Keratinocyte (primary cell): ENCODE results near the gene MYBPC3. TPM values are rescaled to one million over a fixed set of nuclear protein-coding genes. Genes with fewer than 3 reads are reported as not detected.

Experiments used
- DNase-seq: peaks from one replicate; pipeline ENCODE4 v3.0.0-alpha.2; 2011; ENCODE audit warnings: low read depth, missing footprints, low spot score
- FAIRE-seq: peaks from 2 replicates; lab custom pipeline; 2011; peaks lifted over from hg19 to GRCh38; lab: Jason Lieb, UNC
- H2AFZ ChIP-seq: 2 replicates; pipeline ENCODE4 v1.6.0; 2012; ENCODE audit warnings: low read length, control low read depth, inconsistent platforms; ENCODE audit not compliant: control insufficient read depth
- H3K27ac ChIP-seq: 2 replicates; pipeline ENCODE4 v1.5.1; 2011; ENCODE audit warnings: low read length; ENCODE audit not compliant: control insufficient read depth, insufficient read depth
- H3K27me3 ChIP-seq: 3 replicates; pipeline ENCODE4 v1.6.0; 2011; ENCODE audit warnings: low read length; ENCODE audit not compliant: control insufficient read depth, insufficient read depth; ENCODE audit errors: extremely low read depth
- H3K36me3 ChIP-seq, 2 experiments: 2 replicates in 1 of 2; 3 replicates in 1 of 2; pipeline ENCODE4 v1.5.1; 2011; ENCODE audit warnings: low read length in 2 of 2, mild to moderate bottlenecking in 1 of 2; ENCODE audit not compliant: control insufficient read depth in 2 of 2, insufficient read depth in 2 of 2; ENCODE audit errors: extremely low read depth in 1 of 2
- H3K4me1 ChIP-seq: 3 replicates; pipeline ENCODE4 v1.5.1; 2011; ENCODE audit warnings: low read length; ENCODE audit not compliant: control insufficient read depth, insufficient read depth; ENCODE audit errors: extremely low read depth
- H3K4me2 ChIP-seq: 3 replicates; pipeline ENCODE4 v1.6.0; 2011; ENCODE audit warnings: low read depth, low read length; ENCODE audit not compliant: control insufficient read depth, insufficient read depth; ENCODE audit errors: extremely low read depth
- H3K4me3 ChIP-seq, 3 experiments: fragments of 200-600 bp in 1 of 3; sonication (generic) in 1 of 3; 2 replicates in 2 of 3; 3 replicates in 1 of 3; pipeline ENCODE4 v1.5.1; 2011 to 2016; ENCODE audit warnings: low read length in 3 of 3, mild to moderate bottlenecking in 3 of 3, control low read depth in 2 of 3, inconsistent platforms in 1 of 3, low read depth in 1 of 3, mixed read lengths in 1 of 3, mixed run types in 1 of 3, moderate library complexity in 1 of 3; ENCODE audit not compliant: control insufficient read depth in 2 of 3, insufficient read depth in 2 of 3; ENCODE audit errors: extremely low read depth in 1 of 3
- H3K79me2 ChIP-seq: 2 replicates; pipeline ENCODE4 v1.6.0; 2012; ENCODE audit warnings: low read length; ENCODE audit not compliant: control insufficient read depth, insufficient read depth
- H3K9ac ChIP-seq: 3 replicates; pipeline ENCODE4 v1.6.0; 2011; ENCODE audit warnings: low read length; ENCODE audit not compliant: control insufficient read depth, insufficient read depth; ENCODE audit errors: extremely low read depth
- H3K9me1 ChIP-seq: 3 replicates; pipeline ENCODE4 v1.6.0; 2011; ENCODE audit warnings: low read length; ENCODE audit not compliant: control insufficient read depth, insufficient read depth; ENCODE audit errors: extremely low read depth
- H3K9me3 ChIP-seq: 2 replicates; pipeline ENCODE4 v1.5.1; 2012; ENCODE audit warnings: low read depth, low read length; ENCODE audit not compliant: control insufficient read depth
- H4K20me1 ChIP-seq: 3 replicates; pipeline ENCODE4 v1.6.0; 2011; ENCODE audit warnings: low read length; ENCODE audit not compliant: control insufficient read depth, insufficient read depth; ENCODE audit errors: extremely low read depth
- EZH2 ChIP-seq: IDR thresholded peaks from one replicate; pipeline ENCODE4 v1.6.1; 2012; ENCODE audit warnings: inconsistent platforms, mild to moderate bottlenecking, low read length, moderate library complexity
- dilution Hi-C: fragments of 300-500 bp; cut with MboI; formaldehyde crosslinking; loops from one replicate; pipeline ENCODE4 v1.7.0; 2020; ENCODE audit warnings: low sequenced_read_pairs; ENCODE audit not compliant: extremely low pct_ligation_motif_present
- polyA plus RNA-seq, 5 experiments: library from polyadenylated mRNA; depleted of rRNA in 3 of 5; stranded (reverse) in 3 of 5; stranded (forward) in 1 of 5; unstranded in 1 of 5; fragments of >200 nt; gene quantifications; 1 replicate in 1 of 5; 2 replicates in 3 of 5; 3 replicates in 1 of 5; pipeline versions ENCODE4 v1.2.1 to v1.2.3, GENCODE V29; 2011 to 2012; ENCODE audit warnings: missing spikeins in 2 of 5, low read depth in 1 of 5, low replicate concordance in 1 of 5
- TF ChIP-seq, protein P1 (sequence below), 3 experiments: IDR thresholded peaks in 1 of 3; conservative IDR thresholded peaks in 1 of 3; optimal IDR thresholded peaks in 1 of 3; 2 replicates in 2 of 3; 3 replicates in 1 of 3; pipeline versions ENCODE3 to v1.5.1; 2011; ENCODE audit warnings: low read length in 3 of 3, mild to moderate bottlenecking in 3 of 3, moderate library complexity in 2 of 3, control low read depth in 1 of 3, inconsistent platforms in 1 of 3; ENCODE audit not compliant: insufficient read depth in 2 of 3; ENCODE audit errors: extremely low read depth in 1 of 3

MYBPC3 gene
- polyA plus RNA-seq, 1 donor (not counting 4 experiments of a cell fraction or from before 2014, with no cell fraction given), result not detected

DNA sequence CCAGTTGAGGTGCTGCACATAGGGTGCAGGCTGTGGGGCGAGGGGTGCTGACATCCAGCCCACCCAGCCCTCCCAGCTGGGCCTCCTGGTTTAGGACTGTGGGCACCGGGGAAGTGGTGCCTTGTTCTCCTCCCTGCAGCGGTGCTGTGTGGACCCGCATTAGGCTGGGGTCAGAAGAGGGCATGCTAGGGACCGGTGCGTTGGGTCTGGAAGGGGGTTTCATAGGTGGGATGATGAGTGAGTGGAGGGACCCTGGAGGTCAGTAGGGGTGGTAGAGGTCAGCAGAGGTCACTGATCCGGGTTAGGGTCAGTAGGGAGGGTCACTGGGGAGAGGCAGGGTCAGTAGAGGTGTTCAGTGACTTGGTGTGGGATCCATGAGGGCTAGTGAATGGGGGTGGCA, 6.7 kb upstream of the MYBPC3 start:
- no peak overlapping the region for H2AFZ ChIP-seq
- FAIRE-seq, result no peak

DNA sequence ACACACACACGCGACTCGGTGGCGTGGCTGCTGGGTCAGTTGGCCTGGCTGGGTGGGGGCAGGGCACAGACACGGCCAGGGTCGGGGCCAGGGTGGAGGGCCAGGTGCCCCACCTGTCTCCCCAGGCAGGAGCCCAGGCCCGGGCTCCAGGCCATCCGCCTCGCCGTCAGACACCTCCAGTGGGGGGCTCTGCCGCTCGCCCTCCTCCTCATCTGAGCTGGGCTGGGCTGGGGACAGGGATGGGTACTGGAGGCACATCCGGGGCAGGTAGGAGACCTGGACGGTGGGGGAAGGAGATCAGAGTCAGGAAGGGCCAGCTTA, 6.2 kb upstream of the MYBPC3 start:
- no peak for FAIRE-seq
- H3K4me2 ChIP-seq, result no peak overlapping the region
- dilution Hi-C loops, result no loop called here

More for the DNA sequence above, 6.7 kb upstream of the MYBPC3 start:
- peaks cover 6% of the 10 kb centered on the region for H3K4me1 ChIP-seq
- H3K27me3 ChIP-seq, result no peaks in the 10 kb centered on the region
- no peaks in the 10 kb centered on the region for H3K9me1 ChIP-seq
- H3K36me3 ChIP-seq, result no peaks in the 10 kb centered on the region
- TF ChIP-seq, protein P1, sequence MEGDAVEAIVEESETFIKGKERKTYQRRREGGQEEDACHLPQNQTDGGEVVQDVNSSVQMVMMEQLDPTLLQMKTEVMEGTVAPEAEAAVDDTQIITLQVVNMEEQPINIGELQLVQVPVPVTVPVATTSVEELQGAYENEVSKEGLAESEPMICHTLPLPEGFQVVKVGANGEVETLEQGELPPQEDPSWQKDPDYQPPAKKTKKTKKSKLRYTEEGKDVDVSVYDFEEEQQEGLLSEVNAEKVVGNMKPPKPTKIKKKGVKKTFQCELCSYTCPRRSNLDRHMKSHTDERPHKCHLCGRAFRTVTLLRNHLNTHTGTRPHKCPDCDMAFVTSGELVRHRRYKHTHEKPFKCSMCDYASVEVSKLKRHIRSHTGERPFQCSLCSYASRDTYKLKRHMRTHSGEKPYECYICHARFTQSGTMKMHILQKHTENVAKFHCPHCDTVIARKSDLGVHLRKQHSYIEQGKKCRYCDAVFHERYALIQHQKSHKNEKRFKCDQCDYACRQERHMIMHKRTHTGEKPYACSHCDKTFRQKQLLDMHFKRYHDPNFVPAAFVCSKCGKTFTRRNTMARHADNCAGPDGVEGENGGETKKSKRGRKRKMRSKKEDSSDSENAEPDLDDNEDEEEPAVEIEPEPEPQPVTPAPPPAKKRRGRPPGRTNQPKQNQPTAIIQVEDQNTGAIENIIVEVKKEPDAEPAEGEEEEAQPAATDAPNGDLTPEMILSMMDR (optimal IDR thresholded peaks at IDR 0.05 in 1 of 3, IDR thresholded peaks at IDR 0.05 in 1 of 3, conservative IDR thresholded peaks at IDR 0.05 in 1 of 3; ENCODE audit: extremely low read depth in 1 of 3, insufficient read depth in 2 of 3, low read length in 3 of 3), result no peak
- no peak for TF ChIP-seq EZH2
- H3K79me2 ChIP-seq, result no peaks in the 10 kb centered on the region
- no peak overlapping the region for H3K27ac ChIP-seq
- H3K4me2 ChIP-seq, result no peak overlapping the region
- no peaks in the 10 kb centered on the region for H4K20me1 ChIP-seq
- DNase-seq, result no peak
- dilution Hi-C loops, result no loop called here
- no peaks in the 10 kb centered on the region for H3K9me3 ChIP-seq
- H3K9ac ChIP-seq, result no peak overlapping the region
- no peak overlapping the region for H3K4me3 ChIP-seq

More for the DNA sequence above, 6.2 kb upstream of the MYBPC3 start:
- H3K79me2 ChIP-seq, result no peaks in the 10 kb centered on the region
- no peaks in the 10 kb centered on the region for H4K20me1 ChIP-seq
- H3K9me1 ChIP-seq, result no peaks in the 10 kb centered on the region
- TF ChIP-seq, protein P1 (optimal IDR thresholded peaks at IDR 0.05 in 1 of 3, IDR thresholded peaks at IDR 0.05 in 1 of 3, conservative IDR thresholded peaks at IDR 0.05 in 1 of 3; ENCODE audit: extremely low read depth in 1 of 3, insufficient read depth in 2 of 3, low read length in 3 of 3), result no peak
- no peak for TF ChIP-seq EZH2
- H2AFZ ChIP-seq, result no peak overlapping the region
- peaks cover 6% of the 10 kb centered on the region for H3K4me1 ChIP-seq
- H3K27ac ChIP-seq, result no peak overlapping the region
- no peaks in the 10 kb centered on the region for H3K36me3 ChIP-seq
- H3K27me3 ChIP-seq, result no peaks in the 10 kb centered on the region
- H3K9ac ChIP-seq, result no peak overlapping the region
- no peak overlapping the region for H3K4me3 ChIP-seq
- no peak for DNase-seq
- H3K9me3 ChIP-seq, result no peaks in the 10 kb centered on the region
